Measurements from ENCODE around the gene CCNT2.
A peak's percentile ranks its signal among the peaks of the same experiment; 100 is the strongest.

CCNT2 gene

DNA sequence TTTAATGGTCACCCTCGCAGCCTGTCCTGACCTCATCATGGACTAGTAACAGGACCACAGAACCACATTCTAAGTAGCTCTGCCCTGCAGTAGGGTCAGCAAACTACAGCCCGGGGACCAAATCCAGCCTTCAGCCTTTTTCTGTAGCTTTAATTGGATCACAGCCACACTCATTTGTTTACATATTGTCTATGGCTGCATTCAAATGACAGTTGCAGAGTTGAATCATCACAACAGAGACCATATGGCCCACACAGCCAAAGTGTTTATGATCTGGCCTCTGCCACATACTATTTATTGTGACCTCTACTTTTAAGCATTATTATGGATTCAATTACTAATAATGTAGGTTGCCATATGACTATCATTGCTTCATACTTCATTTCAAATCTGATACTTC is 80.9 kb downstream of the CCNT2 start:
- H4K91ac ChIP-seq (ENCODE audit: low read length) = no peak overlapping the region

DNA sequence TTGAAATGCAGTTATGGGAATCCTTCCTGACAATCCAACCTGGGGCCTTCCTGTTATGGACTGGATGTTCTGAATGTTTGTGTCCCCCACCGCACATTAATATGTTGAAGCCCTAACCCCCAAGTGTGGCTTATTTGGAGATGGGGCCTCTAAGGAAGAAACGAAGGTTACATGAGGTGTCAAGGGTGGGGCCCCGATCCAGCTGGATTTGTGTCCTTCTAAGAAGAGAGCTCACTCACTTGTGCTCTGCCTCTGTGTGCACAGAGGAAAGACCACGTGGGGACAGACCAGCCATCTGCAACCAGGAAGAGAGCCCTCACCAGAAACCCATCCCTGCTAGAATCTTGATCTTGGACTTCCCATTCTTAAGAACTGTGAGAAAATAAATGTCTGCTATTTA is 84.2 kb downstream of the CCNT2 start:
- H3K18ac ChIP-seq (ENCODE audit: low read depth in 1 of 2, low read length in 2 of 2) = no peak overlapping the region
- H3K9ac ChIP-seq (ENCODE audit: low read length) = no peak overlapping the region
- H3K4me2 ChIP-seq (ENCODE audit: low read length, poor library complexity, severe bottlenecking) = no peak overlapping the region
- no peak overlapping the region for H2BK15ac ChIP-seq (ENCODE audit: low read depth, poor library complexity, severe bottlenecking)
- no peaks in the 10 kb centered on the region for H3K36me3 ChIP-seq (ENCODE audit: control insufficient read depth in 1 of 2, insufficient read depth in 2 of 2, low read depth in 1 of 2, low read length in 2 of 2)
- DNase-seq = no peak
- H4K8ac ChIP-seq (ENCODE audit: low read length) = no peak overlapping the region
- 80% methylated on average over 3 of the region's 4 CpGs for WGBS
- no peaks in the 10 kb centered on the region for H3K4me1 ChIP-seq (ENCODE audit: control insufficient read depth, insufficient read depth, low read depth, low read length)
- H3K27ac ChIP-seq (ENCODE audit: low read length, poor library complexity, severe bottlenecking) = no peak overlapping the region
- H3K4me3 ChIP-seq (ENCODE audit: insufficient read depth in 1 of 2, low read depth in 1 of 2, low read length in 2 of 2) = no peak overlapping the region
- H3K9me3 ChIP-seq (ENCODE audit: control insufficient read depth, low read length) = no peaks in the 10 kb centered on the region
- no peak overlapping the region for H2AK5ac ChIP-seq (ENCODE audit: low read length, severe bottlenecking)
- H2BK120ac ChIP-seq (ENCODE audit: low read depth, low read length) = no peak overlapping the region
- peaks cover 5 to 31% of the 10 kb centered on the region in 2 experiments for H3K27me3 ChIP-seq (ENCODE audit: control insufficient read depth in 1 of 2, insufficient read depth in 1 of 2, low read length in 2 of 2)
- H3K23ac ChIP-seq (ENCODE audit: low read length in 2 of 2) = no peak overlapping the region
- H3K4ac ChIP-seq (ENCODE audit: low read depth in 1 of 2, low read length in 2 of 2) = no peak overlapping the region
- H3K79me1 ChIP-seq (replicated peaks; ENCODE audit: low read length, poor library complexity, severe bottlenecking) = no peaks in the 10 kb centered on the region
- no peak overlapping the region for H2BK12ac ChIP-seq (ENCODE audit: low read length in 2 of 2)
- H2BK5ac ChIP-seq (ENCODE audit: low read depth, low read length, poor library complexity, severe bottlenecking) = no peak overlapping the region
- H2AFZ ChIP-seq (ENCODE audit: low read depth, low read length) = no peak overlapping the region
- H3K14ac ChIP-seq (ENCODE audit: low read length in 2 of 2) = no peak overlapping the region
- no peak overlapping the region for H4K91ac ChIP-seq (ENCODE audit: low read length)

More for the DNA sequence above, 80.9 kb downstream of the CCNT2 start:
- H2AFZ ChIP-seq (ENCODE audit: low read depth, low read length) = no peak overlapping the region
- H3K27ac ChIP-seq (ENCODE audit: low read length, poor library complexity, severe bottlenecking) = no peak overlapping the region
- no peaks in the 10 kb centered on the region for H3K36me3 ChIP-seq (ENCODE audit: control insufficient read depth in 1 of 2, insufficient read depth in 2 of 2, low read depth in 1 of 2, low read length in 2 of 2)
- H2BK120ac ChIP-seq (ENCODE audit: low read depth, low read length) = no peak overlapping the region
- peak; percentile 65 for DNase-seq
- no peak overlapping the region for H4K8ac ChIP-seq (ENCODE audit: low read length)
- H3K18ac ChIP-seq (ENCODE audit: low read depth in 1 of 2, low read length in 2 of 2) = no peak overlapping the region
- no peak overlapping the region for H3K14ac ChIP-seq (ENCODE audit: low read length in 2 of 2)
- H3K4me3 ChIP-seq (ENCODE audit: insufficient read depth in 1 of 2, low read depth in 1 of 2, low read length in 2 of 2) = no peak overlapping the region
- H3K4ac ChIP-seq (ENCODE audit: low read depth in 1 of 2, low read length in 2 of 2) = no peak overlapping the region
- H2BK15ac ChIP-seq (ENCODE audit: low read depth, poor library complexity, severe bottlenecking) = no peak overlapping the region
- no peaks in the 10 kb centered on the region for H3K9me3 ChIP-seq (ENCODE audit: control insufficient read depth, low read length)
- H3K27me3 ChIP-seq (ENCODE audit: control insufficient read depth in 1 of 2, insufficient read depth in 1 of 2, low read length in 2 of 2) = peaks cover 0 to 11% of the 10 kb centered on the region in 2 experiments
- H2AK5ac ChIP-seq (ENCODE audit: low read length, severe bottlenecking) = no peak overlapping the region
- no peaks in the 10 kb centered on the region for H3K4me1 ChIP-seq (ENCODE audit: control insufficient read depth, insufficient read depth, low read depth, low read length)
- no peaks in the 10 kb centered on the region for H3K79me1 ChIP-seq (replicated peaks; ENCODE audit: low read length, poor library complexity, severe bottlenecking)
- no peak overlapping the region for H3K23ac ChIP-seq (ENCODE audit: low read length in 2 of 2)
- H2BK5ac ChIP-seq (ENCODE audit: low read depth, low read length, poor library complexity, severe bottlenecking) = no peak overlapping the region
- 57% methylated on average over 2 of the region's 2 CpGs for WGBS
- H3K9ac ChIP-seq (ENCODE audit: low read length) = no peak overlapping the region
- H2BK12ac ChIP-seq (ENCODE audit: low read length in 2 of 2) = no peak overlapping the region
- no peak overlapping the region for H3K4me2 ChIP-seq (ENCODE audit: low read length, poor library complexity, severe bottlenecking)

DNA sequence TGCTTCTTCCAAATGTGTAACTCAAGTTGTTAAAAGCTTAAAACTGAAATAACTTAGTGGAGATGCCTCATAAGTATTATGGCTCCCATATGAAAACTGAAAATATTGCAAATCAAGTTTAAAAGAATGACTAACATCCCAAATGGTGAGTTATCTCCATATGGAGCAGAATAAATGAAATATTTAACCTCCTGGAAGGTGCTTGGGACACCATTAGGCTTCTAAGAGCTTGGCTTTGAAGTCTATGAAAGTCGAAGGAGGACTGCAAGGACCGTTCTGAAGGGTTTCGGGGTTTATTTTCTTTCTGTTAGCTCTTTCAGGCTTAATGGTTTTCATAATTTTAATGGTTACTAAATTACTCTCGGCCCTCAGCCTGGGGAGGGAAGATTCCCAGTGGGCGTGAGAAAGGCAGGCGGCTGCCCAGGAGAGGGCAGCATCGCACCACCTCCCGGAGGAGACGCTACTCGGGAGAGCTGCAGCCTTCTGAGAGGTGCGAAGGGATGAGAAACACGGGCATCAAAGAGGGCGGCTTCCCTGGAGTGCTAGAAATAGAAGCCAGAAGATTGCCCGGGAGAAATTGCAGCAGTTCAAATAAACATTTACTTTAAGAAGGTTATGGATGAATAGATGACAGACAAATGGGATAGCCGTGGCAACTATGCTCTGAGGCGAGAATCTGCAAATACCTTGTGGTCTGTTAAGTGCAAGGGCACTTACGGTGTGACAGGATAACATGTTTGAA is 85.6 kb downstream of the CCNT2 start:
- H3K14ac ChIP-seq (ENCODE audit: low read length in 2 of 2) = no peak overlapping the region
- no peak overlapping the region for H3K23ac ChIP-seq (ENCODE audit: low read length in 2 of 2)
- H3K27me3 ChIP-seq (ENCODE audit: control insufficient read depth in 1 of 2, insufficient read depth in 1 of 2, low read length in 2 of 2) = peaks cover 5 to 28% of the 10 kb centered on the region in 2 experiments
- H3K4ac ChIP-seq (ENCODE audit: low read depth in 1 of 2, low read length in 2 of 2) = no peak overlapping the region
- H4K91ac ChIP-seq (ENCODE audit: low read length) = no peak overlapping the region
- no peak overlapping the region for H2BK15ac ChIP-seq (ENCODE audit: low read depth, poor library complexity, severe bottlenecking)
- H3K9me3 ChIP-seq (ENCODE audit: control insufficient read depth, low read length) = no peaks in the 10 kb centered on the region
- H3K79me1 ChIP-seq (replicated peaks; ENCODE audit: low read length, poor library complexity, severe bottlenecking) = no peaks in the 10 kb centered on the region
- no peak overlapping the region for H2BK120ac ChIP-seq (ENCODE audit: low read depth, low read length)
- no peak overlapping the region for H3K18ac ChIP-seq (ENCODE audit: low read depth in 1 of 2, low read length in 2 of 2)
- 17% methylated on average over 16 of the region's 17 CpGs for WGBS
- no peak overlapping the region for H3K27ac ChIP-seq (ENCODE audit: low read length, poor library complexity, severe bottlenecking)
- no peak overlapping the region for H2AFZ ChIP-seq (ENCODE audit: low read depth, low read length)
- no peaks in the 10 kb centered on the region for H3K36me3 ChIP-seq (ENCODE audit: control insufficient read depth in 1 of 2, insufficient read depth in 2 of 2, low read depth in 1 of 2, low read length in 2 of 2)
- H3K4me3 ChIP-seq (ENCODE audit: insufficient read depth in 1 of 2, low read depth in 1 of 2, low read length in 2 of 2) = no peak overlapping the region
- no peak overlapping the region for H2BK12ac ChIP-seq (ENCODE audit: low read length in 2 of 2)
- H2BK5ac ChIP-seq (ENCODE audit: low read depth, low read length, poor library complexity, severe bottlenecking) = no peak overlapping the region
- no peaks in the 10 kb centered on the region for H3K4me1 ChIP-seq (ENCODE audit: control insufficient read depth, insufficient read depth, low read depth, low read length)
- no peak overlapping the region for H3K4me2 ChIP-seq (ENCODE audit: low read length, poor library complexity, severe bottlenecking)
- H4K8ac ChIP-seq (ENCODE audit: low read length) = no peak overlapping the region
- H3K9ac ChIP-seq (ENCODE audit: low read length) = peak overlapping the region; percentile 15
- peak; percentile 69 for DNase-seq
- no peak overlapping the region for H2AK5ac ChIP-seq (ENCODE audit: low read length, severe bottlenecking)

DNA sequence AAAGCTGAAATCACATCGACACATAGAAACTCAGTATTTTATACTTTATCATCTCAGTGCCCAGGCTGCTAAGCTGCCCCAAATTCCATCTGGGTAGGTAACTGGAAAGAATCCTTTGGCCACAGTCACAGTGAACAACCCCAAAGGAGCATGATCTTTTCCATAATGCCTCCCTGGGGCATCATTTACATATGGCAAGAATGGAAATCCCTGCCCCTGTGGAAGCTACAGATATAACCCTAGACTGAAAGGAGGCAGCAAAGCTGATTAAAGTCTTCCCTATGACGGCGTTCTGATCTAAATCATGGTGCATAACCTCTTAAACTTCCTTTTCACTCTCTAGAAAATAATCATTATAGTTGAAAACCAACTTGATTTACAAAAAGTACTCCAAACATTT is 87.1 kb downstream of the CCNT2 start:
- no peaks in the 10 kb centered on the region for H3K79me1 ChIP-seq (replicated peaks; ENCODE audit: low read length, poor library complexity, severe bottlenecking)
- H2BK120ac ChIP-seq (ENCODE audit: low read depth, low read length) = no peak overlapping the region
- H4K8ac ChIP-seq (ENCODE audit: low read length) = no peak overlapping the region
- H2BK5ac ChIP-seq (ENCODE audit: low read depth, low read length, poor library complexity, severe bottlenecking) = no peak overlapping the region
- no peak overlapping the region for H3K27ac ChIP-seq (ENCODE audit: low read length, poor library complexity, severe bottlenecking)
- WGBS = 100% methylated on average over 1 of the region's 3 CpGs
- H2BK12ac ChIP-seq (ENCODE audit: low read length in 2 of 2) = no peak overlapping the region
- no peak overlapping the region for H3K14ac ChIP-seq (ENCODE audit: low read length in 2 of 2)
- H3K4me2 ChIP-seq (ENCODE audit: low read length, poor library complexity, severe bottlenecking) = no peak overlapping the region
- no peaks in the 10 kb centered on the region for H3K9me3 ChIP-seq (ENCODE audit: control insufficient read depth, low read length)
- peaks cover 5 to 22% of the 10 kb centered on the region in 2 experiments for H3K27me3 ChIP-seq (ENCODE audit: control insufficient read depth in 1 of 2, insufficient read depth in 1 of 2, low read length in 2 of 2)
- H3K4me1 ChIP-seq (ENCODE audit: control insufficient read depth, insufficient read depth, low read depth, low read length) = no peaks in the 10 kb centered on the region
- H2AK5ac ChIP-seq (ENCODE audit: low read length, severe bottlenecking) = no peak overlapping the region
- H3K4me3 ChIP-seq (ENCODE audit: insufficient read depth in 1 of 2, low read depth in 1 of 2, low read length in 2 of 2) = no peak overlapping the region
- no peak overlapping the region for H4K91ac ChIP-seq (ENCODE audit: low read length)
- no peak overlapping the region for H3K9ac ChIP-seq (ENCODE audit: low read length)
- H3K23ac ChIP-seq (ENCODE audit: low read length in 2 of 2) = no peak overlapping the region
- no peak overlapping the region for H3K18ac ChIP-seq (ENCODE audit: low read depth in 1 of 2, low read length in 2 of 2)
- H2AFZ ChIP-seq (ENCODE audit: low read depth, low read length) = no peak overlapping the region
- H3K4ac ChIP-seq (ENCODE audit: low read depth in 1 of 2, low read length in 2 of 2) = no peak overlapping the region
- H3K36me3 ChIP-seq (ENCODE audit: control insufficient read depth in 1 of 2, insufficient read depth in 2 of 2, low read depth in 1 of 2, low read length in 2 of 2) = no peaks in the 10 kb centered on the region
- DNase-seq = no peak
- no peak overlapping the region for H2BK15ac ChIP-seq (ENCODE audit: low read depth, poor library complexity, severe bottlenecking)
